Astrocyte (in vitro differentiated cells and primary cell): ENCODE measurements around the gene SAMHD1. TPM values are rescaled to one million over a fixed set of nuclear protein-coding genes. Genes with fewer than 3 reads are reported as not detected.

Source experiments
- DNase-seq: peaks from one replicate; pipeline ENCODE4 v3.0.0-alpha.2; 2010; ENCODE audit warnings: low read depth
- FAIRE-seq: peaks from 2 replicates; lab custom pipeline; 2011; peaks lifted over from hg19 to GRCh38; lab: Jason Lieb, UNC
- H2AFZ ChIP-seq: 2 replicates; pipeline ENCODE4 v1.6.0; 2012; ENCODE audit warnings: low read depth, low read length, inconsistent platforms
- H3K27ac ChIP-seq: 2 replicates; pipeline ENCODE4 v1.5.1; 2011; ENCODE audit warnings: low read depth, low read length, inconsistent platforms
- H3K27me3 ChIP-seq: 2 replicates; pipeline ENCODE4 v1.6.0; 2011; ENCODE audit warnings: low read length, inconsistent platforms; ENCODE audit not compliant: insufficient read depth
- H3K36me3 ChIP-seq: 2 replicates; pipeline ENCODE4 v1.5.1; 2011; ENCODE audit warnings: low read length, inconsistent platforms; ENCODE audit not compliant: insufficient read depth
- H3K4me1 ChIP-seq: 2 replicates; pipeline ENCODE4 v1.5.1; 2011; ENCODE audit warnings: low read length, inconsistent platforms; ENCODE audit not compliant: insufficient read depth
- H3K4me2 ChIP-seq: 2 replicates; pipeline ENCODE4 v1.6.0; 2012; ENCODE audit warnings: low read length, inconsistent platforms
- H3K4me3 ChIP-seq: 2 replicates; pipeline ENCODE4 v1.5.1; 2011; ENCODE audit warnings: low read depth, mild to moderate bottlenecking, low read length, inconsistent platforms; ENCODE audit not compliant: insufficient read depth
- H3K79me2 ChIP-seq: 2 replicates; pipeline ENCODE4 v1.6.0; 2012; ENCODE audit warnings: mild to moderate bottlenecking, low read length, inconsistent platforms; ENCODE audit not compliant: insufficient read depth
- H3K9ac ChIP-seq: 2 replicates; pipeline ENCODE4 v1.6.0; 2012; ENCODE audit warnings: mild to moderate bottlenecking, low read length, inconsistent platforms
- H3K9me3 ChIP-seq: 2 replicates; pipeline ENCODE4 v1.5.1; 2012; ENCODE audit warnings: low read depth, mild to moderate bottlenecking, low read length, inconsistent platforms; ENCODE audit not compliant: insufficient read depth
- H4K20me1 ChIP-seq: 2 replicates; pipeline ENCODE4 v1.6.0; 2012; ENCODE audit warnings: low read length, inconsistent platforms; ENCODE audit not compliant: insufficient read depth
- H3K27ac Mint-ChIP-seq: one replicate; pipeline ENCODE4 v1.8.0; 2021; ENCODE audit warnings: mild to moderate bottlenecking, mixed read lengths; ENCODE audit not compliant: unreplicated experiment
- H3K27me3 Mint-ChIP-seq: one replicate; pipeline ENCODE4 v1.8.0; 2021; ENCODE audit warnings: low read depth, mixed read lengths; ENCODE audit not compliant: unreplicated experiment
- H3K36me3 Mint-ChIP-seq: one replicate; pipeline ENCODE4 v1.8.0; 2021; ENCODE audit warnings: low read depth, mixed read lengths; ENCODE audit not compliant: unreplicated experiment
- H3K4me1 Mint-ChIP-seq: one replicate; pipeline ENCODE4 v1.8.0; 2021; ENCODE audit warnings: low read depth, mixed read lengths; ENCODE audit not compliant: unreplicated experiment
- H3K4me3 Mint-ChIP-seq: one replicate; pipeline ENCODE4 v1.8.0; 2021; ENCODE audit warnings: mild to moderate bottlenecking, moderate library complexity, mixed read lengths; ENCODE audit not compliant: unreplicated experiment
- H3K9me3 Mint-ChIP-seq: one replicate; pipeline ENCODE4 v1.8.0; 2021; ENCODE audit warnings: mild to moderate bottlenecking, mixed read lengths; ENCODE audit not compliant: unreplicated experiment
- CTCF ChIP-seq: IDR thresholded peaks from 2 replicates; pipeline ENCODE4 v1.5.1; 2011; ENCODE audit warnings: low read depth, mild to moderate bottlenecking, inconsistent platforms, low read length, moderate library complexity; ENCODE audit not compliant: insufficient read depth
- EZH2 ChIP-seq: IDR thresholded peaks from 2 replicates; pipeline ENCODE4 v1.6.1; 2012; ENCODE audit warnings: mild to moderate bottlenecking, low read length, inconsistent platforms; ENCODE audit not compliant: insufficient read depth
- total RNA-seq: library from RNA; stranded (reverse); gene quantifications from 2 replicates; pipeline ENCODE4 v1.2.1, GENCODE V29; 2021

Gene SAMHD1
- total RNA-seq, 1 donor from 2014 or later, result 99.7 TPM

- no peaks in the 10 kb centered on the region for H3K36me3 Mint-ChIP-seq
- Histone ChIP-seq H3K4me2 (no peak overlapping the region), H3K36me3 (no peaks in the 10 kb centered on the region), H3K9me3 (no peaks in the 10 kb centered on the region), H2AFZ (no peak overlapping the region), H3K27me3 (no peaks in the 10 kb centered on the region), H3K4me1 (no peaks in the 10 kb centered on the region), H3K9ac (no peak overlapping the region), H3K27ac (no peak overlapping the region), H4K20me1 (no peaks in the 10 kb centered on the region), H3K79me2 (no peaks in the 10 kb centered on the region), H3K4me3 (no peak overlapping the region)
- no peaks in the 10 kb centered on the region for H3K4me1 Mint-ChIP-seq
- H3K27ac Mint-ChIP-seq, result no peak overlapping the region
- no peak overlapping the region for H3K4me3 Mint-ChIP-seq
- H3K9me3 Mint-ChIP-seq, result peaks cover 4% of the 10 kb centered on the region
- no peak for DNase-seq
- no peaks in the 10 kb centered on the region for H3K27me3 Mint-ChIP-seq
- FAIRE-seq, result no peak
- TF ChIP-seq CTCF (no peak), EZH2 (no peak)
Observed at GRCh38 chr20:36984257-36984638, 32.7 kb upstream of the SAMHD1 start.

GRCh38 chr20:36975099-36975818 lies 23.8 kb upstream of the SAMHD1 start:
- Histone ChIP-seq H3K36me3 (no peaks in the 10 kb centered on the region), H3K4me2 (no peak overlapping the region), H3K79me2 (no peaks in the 10 kb centered on the region), H4K20me1 (no peaks in the 10 kb centered on the region), H3K9ac (no peak overlapping the region), H3K27me3 (no peaks in the 10 kb centered on the region), H2AFZ (no peak overlapping the region), H3K4me3 (no peak overlapping the region), H3K27ac (no peak overlapping the region), H3K9me3 (no peaks in the 10 kb centered on the region), H3K4me1 (no peaks in the 10 kb centered on the region)
- Mint-ChIP-seq H3K36me3 (no peaks in the 10 kb centered on the region), H3K27me3 (no peaks in the 10 kb centered on the region), H3K9me3 (peaks cover under 1% of the 10 kb centered on the region), H3K27ac (no peak overlapping the region), H3K4me3 (no peak overlapping the region), H3K4me1 (no peaks in the 10 kb centered on the region)
- TF ChIP-seq EZH2, result no peak
- TF ChIP-seq CTCF, result no peak
- FAIRE-seq (no peak), DNase-seq (no peak)

- Histone ChIP-seq H3K4me3 (no peak overlapping the region), H3K36me3 (no peaks in the 10 kb centered on the region), H3K79me2 (no peaks in the 10 kb centered on the region), H3K27me3 (no peaks in the 10 kb centered on the region), H3K9ac (no peak overlapping the region), H4K20me1 (no peaks in the 10 kb centered on the region), H3K27ac (no peak overlapping the region), H3K9me3 (no peaks in the 10 kb centered on the region), H3K4me1 (no peaks in the 10 kb centered on the region), H2AFZ (no peak overlapping the region), H3K4me2 (no peak overlapping the region)
- H3K27ac Mint-ChIP-seq, result no peak overlapping the region
- DNase-seq, result no peak
- no peaks in the 10 kb centered on the region for H3K4me1 Mint-ChIP-seq
- H3K36me3 Mint-ChIP-seq, result no peaks in the 10 kb centered on the region
- H3K9me3 Mint-ChIP-seq, result peaks cover 3% of the 10 kb centered on the region
- FAIRE-seq, result no peak
- no peak for TF ChIP-seq CTCF
- TF ChIP-seq EZH2, result no peak
- no peak overlapping the region for H3K4me3 Mint-ChIP-seq
- H3K27me3 Mint-ChIP-seq, result peaks cover 2% of the 10 kb centered on the region
Observed at GRCh38 chr20:36974660-36975059, 23.2 kb upstream of the SAMHD1 start.
